ENCODE results near the gene JMJD8. TPM values are rescaled to one million over a fixed set of nuclear protein-coding genes. Genes with fewer than 3 reads are reported as not detected.

JMJD8 gene
- total and polyA plus RNA-seq, 9 of the 15 experiments (the other 6 are each of a cell fraction or from before 2014, with no cell fraction given): 1.2 to 50.6 (median 29.3) TPM

GRCh38 chr16:641326-642188 is 42.6 kb downstream of the JMJD8 start, which contains the start of gene MCRIP2 (continued):
- TF ChIP-seq ZBTB5 (IDR thresholded peaks at IDR 0.05) (no peak), ZBTB7A (IDR thresholded peaks at IDR 0.05; ENCODE audit: borderline replicate concordance, control insufficient read depth, low read depth, low read length) (peak; percentile 90), NR3C1 (CRISPR knock-in tag; IDR thresholded peaks at IDR 0.05) (0 out of 2 replicates have a peak, but pooled peaks have one; percentile 15), HDAC8 (tag; IDR thresholded peaks at IDR 0.05) (no peak), ZNF639 (CRISPR knock-in tag; conservative IDR thresholded peaks at IDR 0.05 in 1 of 2, IDR thresholded peaks at IDR 0.05 in 1 of 2) (no peak; a peak in 1 of 4 replicates), HNRNPLL (IDR thresholded peaks at IDR 0.05; ENCODE audit: low read depth, low read length, poor library complexity, severe bottlenecking) (peak; percentile 49), RBFOX2 (IDR thresholded peaks at IDR 0.05; ENCODE audit: low read depth, low read length) (peak; percentile 83), MCM5 (IDR thresholded peaks at IDR 0.05; ENCODE audit: low read depth) (no peak), NR2C2 (CRISPR knock-in tag; IDR thresholded peaks at IDR 0.05) (no peak), NR2C2 (tag; IDR thresholded peaks at IDR 0.05) (peak; percentile 81; the same call in 1 of the 2 replicates), NCOA1 (IDR thresholded peaks at IDR 0.05; ENCODE audit: low read depth) (no peak), NFRKB (IDR thresholded peaks at IDR 0.05; ENCODE audit: low read depth) (0 out of 2 replicates have a peak, but pooled peaks have one; percentile 33), L3MBTL2 (IDR thresholded peaks at IDR 0.05) (peak; percentile 48), PREB (CRISPR knock-in tag; IDR thresholded peaks at IDR 0.05) (no peak), CXXC5 (CRISPR knock-in tag; IDR thresholded peaks at IDR 0.05) (peak; percentile 97), HDAC2 (IDR thresholded peaks at IDR 0.05) (no peak), GTF2E2 (tag; IDR thresholded peaks at IDR 0.05) (no peak; the same call in 1 of the 2 replicates)

All from K562 (cell line).